GM18870 (cell line): ENCODE results near the gene AGPAT3.

ENCODE experiments used
- ATAC-seq: cut with Tn5 transposase; IDR thresholded peaks from one replicate; pipeline ENCODE4 v1.9.1; 2021; ENCODE audit warnings: moderate library complexity; ENCODE audit not compliant: unreplicated experiment

Gene AGPAT3

DNA sequence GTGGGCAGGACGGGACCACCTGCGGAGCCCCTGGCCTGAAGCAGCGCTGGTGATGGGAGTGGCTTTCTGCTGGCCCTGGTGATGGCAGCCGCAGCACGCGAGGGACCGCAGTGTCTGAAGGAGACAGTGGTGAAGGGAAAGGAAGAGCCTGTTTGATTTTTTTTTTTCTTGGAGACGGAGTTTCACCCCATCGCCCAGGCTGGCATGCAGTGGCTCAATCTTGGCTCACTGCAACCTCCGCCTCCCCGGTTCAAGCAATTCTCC, 106.9 kb downstream of the AGPAT3 start:
- ATAC-seq = no peak

DNA sequence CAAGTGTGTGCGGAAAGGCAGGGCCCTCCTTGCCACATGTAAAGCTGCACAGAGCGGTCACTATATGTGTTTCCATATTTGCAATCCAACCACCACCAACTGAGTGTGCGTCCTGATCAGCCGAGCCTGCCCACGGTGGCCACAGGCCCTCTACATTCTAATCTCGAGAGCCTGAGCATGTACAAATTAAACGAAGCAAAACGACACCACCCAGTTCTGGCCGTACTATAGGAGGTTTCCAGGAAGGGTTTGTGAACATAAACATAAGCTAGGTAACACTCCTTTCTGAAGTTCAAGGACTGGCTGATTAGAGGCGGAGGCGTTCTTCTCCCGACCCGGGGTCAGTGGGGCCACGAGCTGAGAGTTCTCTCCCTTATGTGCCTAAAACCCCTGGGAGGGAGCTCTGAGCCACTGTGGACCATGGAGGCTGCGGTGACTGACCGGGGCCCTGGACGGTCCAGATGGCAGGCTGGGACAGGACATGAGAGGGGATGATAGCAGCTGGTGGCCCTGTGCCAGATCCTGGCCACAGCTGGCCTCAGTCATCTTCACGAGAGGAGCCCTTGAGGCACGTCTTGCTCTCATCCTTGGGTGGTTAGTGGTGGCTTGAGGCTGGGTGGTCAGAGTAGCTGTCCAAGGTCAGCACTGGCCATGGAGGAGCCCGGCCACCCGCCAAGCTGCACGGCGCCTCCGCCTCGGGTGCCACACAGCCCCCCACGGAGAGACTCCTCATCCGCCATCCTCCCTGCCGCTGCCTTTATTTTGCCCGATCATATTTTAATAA, 108.0 kb downstream of the AGPAT3 start:
- ATAC-seq = no peak

DNA sequence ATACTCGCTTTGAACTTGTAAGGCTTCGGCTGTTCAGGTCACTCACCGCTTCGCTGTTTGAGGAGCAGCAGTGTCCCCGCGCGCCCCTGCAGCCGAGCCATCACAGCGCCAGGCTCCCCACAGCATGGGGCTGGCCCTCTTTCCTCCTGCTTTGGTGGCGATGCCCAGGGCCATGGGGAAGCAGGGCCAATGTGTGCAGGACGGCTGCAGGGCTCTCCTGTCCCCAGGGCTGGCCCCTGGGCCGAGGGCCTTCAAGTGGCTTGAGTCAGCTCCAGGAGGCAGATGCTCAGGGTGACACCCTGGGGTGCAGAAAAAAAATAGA, 108.6 kb downstream of the AGPAT3 start:
- no peak for ATAC-seq

DNA sequence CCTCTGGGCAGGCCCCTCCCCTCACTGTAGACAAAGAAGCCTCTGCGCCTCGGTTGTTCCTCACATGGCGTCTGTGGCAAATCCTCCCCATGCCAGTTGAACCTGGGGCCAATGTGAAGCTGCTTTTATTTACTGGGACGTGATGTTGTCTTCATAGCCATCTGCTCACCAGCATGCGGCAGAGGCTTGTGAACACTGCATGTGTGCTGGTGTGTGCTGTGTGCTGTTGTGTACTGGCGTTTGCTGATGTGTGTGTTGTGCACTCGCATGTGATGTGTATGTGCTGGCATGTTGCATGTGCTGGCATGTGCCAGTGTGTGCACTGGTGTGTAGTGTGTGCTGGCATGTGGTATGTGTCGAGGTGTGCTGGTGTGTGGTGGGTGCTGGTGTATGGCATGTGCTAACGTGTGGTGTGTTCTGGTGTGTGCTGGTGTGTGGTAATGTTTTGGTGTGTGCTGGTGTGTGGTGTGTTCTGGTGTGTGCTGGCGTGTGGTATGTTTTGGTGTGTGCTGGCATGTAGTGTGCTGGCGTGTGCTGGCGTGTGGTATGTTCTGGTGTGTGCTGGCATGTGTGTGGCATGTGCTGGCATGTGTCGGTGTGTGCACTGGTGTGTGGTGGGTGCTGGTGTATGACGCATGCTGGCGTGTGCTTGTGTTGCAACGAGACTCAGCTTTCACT, 109.9 kb downstream of the AGPAT3 start:
- no peak for ATAC-seq

DNA sequence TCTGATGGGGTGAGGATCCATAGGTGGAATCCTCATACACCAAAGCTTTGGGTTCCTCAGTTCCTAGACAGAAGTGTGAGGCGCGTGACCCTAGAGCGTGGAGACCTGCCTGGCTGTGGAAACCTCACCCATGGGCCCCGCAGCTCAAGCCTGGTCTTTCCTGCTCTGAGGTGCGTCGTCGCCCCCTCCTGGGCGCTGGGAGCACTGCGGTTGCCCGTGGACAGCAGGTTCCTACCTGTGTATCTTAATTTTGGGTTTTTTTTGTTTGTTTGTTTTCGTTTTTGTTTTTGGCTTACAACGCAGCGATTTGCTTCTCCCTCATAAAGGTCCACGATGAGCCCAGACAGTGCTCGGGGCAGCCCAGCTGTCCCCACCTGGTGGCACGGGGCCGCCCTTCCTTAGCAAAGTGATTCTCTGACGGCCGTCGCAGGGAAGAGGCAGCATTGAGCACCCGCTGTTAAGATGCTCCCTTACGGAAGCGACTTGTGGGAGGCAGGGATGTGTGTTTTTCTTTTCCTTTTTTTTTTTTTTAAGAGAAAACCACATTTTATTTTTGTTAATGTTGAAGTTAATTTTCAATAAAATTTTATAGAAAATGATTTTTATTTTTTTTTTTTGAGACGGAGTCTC, 110.6 kb downstream of the AGPAT3 start:
- no peak for ATAC-seq

DNA sequence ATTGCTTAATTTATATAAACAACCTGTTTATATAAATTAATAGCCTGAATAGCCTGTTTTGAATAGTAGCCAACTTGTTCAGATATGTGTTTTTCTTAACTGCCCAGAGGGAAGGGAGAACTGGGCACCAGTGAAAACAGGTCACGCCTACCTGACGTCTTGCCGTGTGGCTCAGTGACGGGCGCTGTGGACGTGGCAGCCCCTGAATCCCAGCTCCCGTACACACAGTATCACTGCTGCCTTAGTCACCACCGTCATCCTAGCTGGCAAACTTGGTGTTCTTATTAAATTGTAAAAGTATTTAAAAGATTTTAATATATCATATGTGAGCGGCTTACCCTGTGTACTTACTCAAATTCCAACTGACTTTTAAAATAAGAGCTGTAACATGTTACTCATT, 111.6 kb downstream of the AGPAT3 start:
- ATAC-seq = no peak

DNA sequence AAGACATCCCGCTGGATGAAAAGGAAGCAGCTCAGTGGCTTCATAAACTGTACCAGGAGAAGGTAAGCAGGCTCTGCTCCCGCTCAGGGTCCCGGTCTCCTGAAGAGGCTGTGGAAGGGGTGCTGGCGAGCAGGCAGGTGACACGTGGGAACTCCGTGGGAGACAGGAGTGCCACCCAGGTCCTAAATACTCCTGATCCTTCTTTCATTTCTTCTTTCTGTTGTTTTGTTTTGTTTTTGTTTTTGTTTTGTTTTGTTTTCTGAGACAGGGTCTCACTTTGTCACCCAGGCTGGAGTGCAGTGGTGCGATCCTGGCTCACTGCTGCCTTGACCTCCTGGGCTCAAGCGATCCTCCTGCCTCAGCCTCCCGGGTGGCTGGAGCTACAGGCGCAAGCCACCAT, 113.0 kb downstream of the AGPAT3 start:
- ATAC-seq = no peak

DNA sequence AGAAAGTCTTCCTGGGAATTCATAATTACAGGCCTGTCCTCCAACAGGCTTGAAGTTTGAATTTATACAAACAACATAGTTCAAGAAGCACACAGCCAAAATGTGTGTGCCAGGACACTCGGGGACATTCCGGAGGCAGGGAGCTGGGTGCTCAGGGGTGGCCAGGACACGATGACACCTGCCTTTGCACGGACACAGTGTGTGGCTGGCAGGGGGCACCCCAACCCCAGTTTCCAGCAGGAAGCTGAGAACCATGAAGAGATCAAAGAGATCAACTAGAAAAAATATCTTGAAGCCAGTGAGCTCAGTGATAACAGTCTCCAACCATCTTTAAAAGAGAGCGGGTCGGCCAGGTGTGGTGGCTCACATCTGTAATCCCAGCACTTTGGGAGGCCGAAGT, 114.6 kb downstream of the AGPAT3 start:
- ATAC-seq = no peak

DNA sequence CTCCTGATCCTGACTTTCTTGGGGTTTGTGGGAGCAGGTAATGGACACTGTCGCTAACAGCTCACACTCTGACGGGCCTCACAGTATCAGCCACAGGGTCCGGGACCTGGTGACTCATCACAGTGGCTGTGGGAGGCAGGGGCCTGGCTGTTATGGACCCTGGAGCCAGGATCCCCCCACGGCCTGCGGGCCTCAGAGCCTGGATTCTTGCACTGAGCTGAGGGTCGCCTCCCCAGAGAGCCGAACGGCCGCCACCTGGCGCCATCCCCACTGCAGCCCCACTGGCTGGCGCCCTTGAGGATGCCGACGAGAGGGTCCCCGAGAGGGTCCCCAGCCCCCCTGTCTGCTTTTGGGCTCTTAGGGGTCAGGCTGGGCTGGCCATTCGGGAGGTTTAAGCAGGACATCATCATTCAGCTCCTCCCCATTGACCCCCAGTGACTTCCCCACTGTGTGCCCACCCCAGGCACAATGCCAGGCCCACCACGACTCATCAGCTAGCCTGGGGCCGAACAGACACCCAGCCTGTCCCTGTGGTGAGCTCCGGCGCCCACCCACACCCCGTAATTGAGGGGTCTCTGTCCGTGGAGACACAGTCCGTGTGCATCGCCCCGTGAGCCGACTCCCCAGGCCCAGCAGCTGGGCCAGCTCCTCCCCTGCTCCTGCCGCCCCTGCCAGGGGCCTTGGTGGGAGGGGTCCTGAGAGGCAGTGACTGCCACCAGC, 116.3 kb downstream of the AGPAT3 start:
- no peak for ATAC-seq

DNA sequence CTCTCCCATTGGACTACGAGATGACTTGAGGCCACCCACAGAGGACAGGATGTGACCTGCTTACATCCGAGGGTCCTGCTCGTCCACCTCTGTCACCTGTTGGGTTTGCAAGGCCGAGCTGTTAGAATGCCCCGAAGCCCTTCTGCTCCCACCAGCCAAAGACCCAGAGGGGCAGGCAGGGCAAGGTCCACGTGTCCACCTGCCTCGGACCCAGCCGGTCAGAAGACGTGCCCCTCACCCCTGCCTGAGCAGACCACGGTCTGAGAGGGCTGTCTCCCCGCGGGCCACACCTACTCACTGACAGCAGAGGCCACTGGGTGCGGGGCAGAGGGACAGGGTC, 116.8 kb downstream of the AGPAT3 start:
- ATAC-seq = no peak

DNA sequence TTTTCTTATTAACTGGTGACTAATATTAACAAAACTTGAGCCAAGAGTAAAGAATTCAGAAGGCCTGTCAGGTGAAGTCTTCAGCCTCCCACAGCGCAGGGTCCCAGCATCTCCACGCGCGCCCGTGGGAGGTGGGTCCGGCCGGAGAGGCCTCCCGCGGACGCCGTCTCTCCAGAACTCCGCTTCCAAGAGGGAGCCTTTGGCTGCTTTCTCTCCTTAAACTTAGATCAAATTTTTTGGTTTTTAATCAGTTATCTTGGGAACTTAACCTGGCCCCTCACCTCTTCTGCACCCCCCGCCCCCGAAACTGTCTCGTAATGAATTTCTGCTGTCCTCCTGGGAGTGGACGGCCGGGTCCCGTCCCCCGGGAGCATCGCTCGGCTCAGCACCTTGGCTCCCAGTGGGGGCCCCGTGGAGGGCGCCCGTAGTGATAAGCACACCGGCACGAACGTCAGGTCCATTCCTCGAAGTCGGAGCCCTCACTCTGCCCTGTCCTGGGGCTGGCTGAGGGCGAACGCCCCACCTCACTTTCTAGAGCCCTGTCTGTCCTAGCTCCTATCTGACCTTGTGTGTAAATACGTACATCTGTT, 117.6 kb downstream of the AGPAT3 start:
- ATAC-seq = no peak

DNA sequence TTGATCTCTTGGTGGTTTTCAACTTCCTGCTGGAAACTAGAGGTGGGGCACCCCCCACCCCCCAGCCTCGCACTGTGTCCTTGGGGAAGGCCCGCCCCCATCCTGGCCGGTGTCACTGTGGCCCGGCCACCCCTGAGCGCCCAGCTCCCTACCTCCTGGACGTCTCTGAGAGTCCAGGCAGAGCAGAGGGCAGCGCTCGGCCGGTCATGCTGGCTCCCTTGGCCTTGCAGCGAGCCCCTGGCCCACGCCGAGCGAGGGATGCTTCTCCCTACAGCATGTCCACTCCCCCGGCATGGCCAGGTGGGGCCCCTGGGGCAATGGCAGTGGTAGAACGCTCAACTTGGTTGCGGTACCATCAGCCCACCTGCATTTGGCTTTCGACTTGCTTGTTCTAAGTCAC, 118.4 kb downstream of the AGPAT3 start:
- no peak for ATAC-seq

DNA sequence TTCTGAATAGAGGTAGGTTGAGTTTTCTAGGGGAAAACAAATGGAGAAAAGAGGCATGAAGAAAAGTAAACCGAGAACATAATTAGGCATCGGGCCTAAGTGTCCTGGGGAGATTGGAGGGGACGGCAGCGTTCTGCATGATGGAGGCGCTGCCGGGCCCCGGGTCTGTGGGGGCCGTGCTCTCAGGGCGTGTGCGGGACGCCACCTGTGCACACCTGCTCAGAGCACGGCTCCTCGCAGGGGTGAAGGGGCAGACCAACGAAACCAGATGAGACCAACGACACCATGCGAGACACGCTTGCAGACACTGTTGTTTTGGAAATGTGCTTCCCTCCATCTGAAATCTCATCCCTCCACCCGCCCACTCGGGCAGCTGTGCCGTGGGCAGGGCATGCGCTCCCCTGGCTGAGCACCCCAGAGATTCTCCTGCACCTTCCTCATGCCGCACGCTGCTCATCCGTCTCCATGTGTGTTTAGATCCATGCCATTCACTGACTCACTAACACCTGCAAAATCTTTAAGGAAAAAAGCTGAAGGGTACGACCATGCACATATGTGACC, 118.9 kb downstream of the AGPAT3 start:
- no peak for ATAC-seq

DNA sequence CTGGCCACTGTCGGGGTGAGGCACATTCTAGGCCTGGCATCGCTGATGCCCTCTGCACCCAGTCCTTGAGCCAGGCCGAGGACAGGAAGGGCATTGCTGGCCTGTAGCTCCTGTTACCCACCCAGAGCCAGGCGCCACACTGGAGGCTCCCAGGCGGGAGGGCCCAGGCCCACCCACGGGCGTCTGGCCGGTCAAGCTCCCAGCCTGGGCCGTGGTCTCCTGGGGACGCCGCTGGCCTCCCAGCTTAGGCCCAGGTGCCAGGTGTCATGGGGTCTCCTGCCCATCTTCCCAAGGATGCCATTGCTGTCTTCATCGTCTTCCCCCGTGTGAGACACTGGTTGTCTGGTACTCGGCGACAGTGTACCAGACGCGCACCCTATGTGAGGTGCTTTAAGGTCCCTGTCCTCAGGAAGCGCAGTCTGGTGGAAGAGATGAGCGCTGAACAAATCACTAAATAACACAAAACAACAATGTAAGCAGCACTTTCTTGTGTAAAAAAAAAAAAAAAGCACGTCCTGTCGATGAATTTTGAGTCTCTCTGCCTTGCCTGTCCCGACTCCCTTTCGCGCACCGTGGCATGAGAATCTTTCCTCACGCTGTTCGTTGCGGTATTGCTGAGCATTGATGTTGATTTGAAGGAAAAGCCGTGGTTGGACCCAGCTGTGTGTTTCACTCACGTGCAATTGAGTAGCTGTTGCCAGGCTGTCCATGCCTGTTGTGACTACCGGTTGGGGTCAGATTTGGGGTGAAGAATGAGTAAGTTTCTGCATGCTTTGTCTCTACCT, 120.1 kb downstream of the AGPAT3 start:
- no peak for ATAC-seq

DNA sequence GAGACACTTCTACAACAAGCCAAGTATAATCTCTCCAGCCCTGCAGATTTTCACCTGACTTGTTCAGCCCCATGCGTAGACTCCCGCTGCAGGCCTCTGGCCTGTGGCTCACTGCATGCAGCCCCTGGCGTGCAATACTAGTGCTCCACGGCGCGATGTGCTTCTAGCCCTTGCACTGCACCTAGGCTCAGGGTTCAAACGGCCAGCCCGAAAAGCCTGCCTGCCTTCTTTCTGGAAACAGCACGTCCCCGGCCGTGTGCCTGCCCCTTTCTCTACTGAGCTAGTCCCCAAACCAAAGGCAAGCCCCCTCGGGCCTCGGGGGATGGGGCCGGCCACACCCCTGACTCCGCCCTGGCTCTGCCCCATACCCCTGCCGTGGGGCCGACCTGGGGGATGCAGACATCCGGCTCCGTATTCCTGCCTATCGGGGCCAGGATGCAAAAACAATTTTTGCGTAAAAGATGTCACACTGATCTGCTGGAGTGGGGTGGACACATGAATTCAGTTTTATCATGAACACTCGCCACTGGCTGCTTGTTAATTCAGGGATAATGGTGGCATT, 120.7 kb downstream of the AGPAT3 start:
- no peak for ATAC-seq

DNA sequence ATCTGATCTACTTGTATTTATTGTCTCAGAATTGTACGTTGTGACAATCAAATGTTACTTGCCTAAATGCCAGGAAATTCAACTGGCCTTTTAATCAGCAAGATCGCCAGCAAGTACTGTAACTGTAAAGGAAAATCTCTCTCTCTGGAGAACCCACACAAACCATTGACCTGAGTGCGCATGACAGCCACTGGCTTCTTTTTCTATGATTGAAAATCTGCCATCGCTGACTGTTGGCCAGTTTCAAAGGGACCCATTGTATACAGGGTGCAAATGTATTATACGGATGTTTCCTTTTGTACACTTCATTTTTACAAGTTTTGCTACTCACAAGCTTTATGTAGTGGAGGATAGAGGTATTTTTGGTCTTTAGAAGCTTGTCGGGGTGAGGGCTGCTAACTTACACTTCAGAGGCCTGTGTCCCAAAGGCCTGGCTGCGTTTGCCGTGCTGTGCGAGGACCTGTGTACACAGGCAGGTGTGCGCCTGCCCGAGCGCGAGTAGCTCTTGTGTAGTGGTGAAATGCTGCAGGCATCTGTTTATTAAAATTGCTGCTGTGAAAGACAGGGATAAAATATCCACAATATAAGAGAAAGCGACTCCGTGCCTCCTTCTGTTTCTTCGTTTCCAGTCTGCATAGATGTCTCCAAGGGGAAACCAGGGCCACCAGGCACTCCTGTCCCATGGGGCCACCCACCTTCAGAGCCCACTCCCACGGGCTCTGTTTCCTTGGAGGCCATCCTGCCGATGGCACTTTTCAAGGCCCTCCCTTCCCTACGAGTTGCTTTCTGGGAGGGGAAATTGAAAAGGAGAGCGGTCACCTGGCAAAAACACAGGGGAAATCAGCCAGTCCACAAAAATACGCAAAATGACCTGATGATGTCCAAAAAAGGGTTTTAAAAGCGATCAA, 121.8 kb downstream of the AGPAT3 start:
- no peak for ATAC-seq

DNA sequence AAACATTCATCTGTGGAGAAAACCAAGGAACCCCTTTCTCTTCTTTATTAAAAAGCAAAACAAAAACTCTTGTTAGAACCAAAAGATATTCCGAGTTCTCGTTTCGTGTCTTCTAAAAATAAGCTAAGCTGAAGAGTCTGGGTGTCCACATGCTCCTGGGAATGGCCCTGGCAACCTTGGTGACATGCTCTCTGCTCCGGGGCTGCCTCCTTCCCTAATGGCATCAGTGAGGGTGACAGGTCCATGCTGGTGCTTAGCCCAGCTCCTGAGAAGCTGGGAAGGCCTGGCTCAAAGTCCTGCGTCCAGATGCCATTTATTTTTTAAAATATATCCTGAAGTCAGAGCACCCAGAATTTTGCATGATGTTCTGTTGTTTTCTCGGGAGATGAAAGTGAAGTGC, 122.5 kb downstream of the AGPAT3 start:
- no peak for ATAC-seq

DNA sequence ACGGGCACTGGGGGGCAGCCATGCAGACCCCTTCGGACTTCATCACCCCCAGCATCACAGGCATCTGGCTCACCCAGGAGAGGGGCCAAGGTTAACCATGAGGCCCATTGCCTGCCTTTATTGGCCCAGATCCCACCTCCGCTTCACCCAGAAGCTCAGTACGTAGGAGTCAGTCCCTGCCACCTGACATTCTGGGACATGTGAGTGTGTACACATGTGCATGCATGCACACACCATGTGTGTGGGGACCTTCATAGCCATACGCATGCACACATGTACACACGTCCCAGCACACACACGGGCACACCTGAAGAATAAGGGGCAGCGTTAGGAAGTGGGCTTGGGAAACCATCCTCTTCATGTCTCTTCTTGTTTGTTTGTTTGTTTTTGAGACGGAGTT, 123.0 kb downstream of the AGPAT3 start:
- ATAC-seq = no peak

DNA sequence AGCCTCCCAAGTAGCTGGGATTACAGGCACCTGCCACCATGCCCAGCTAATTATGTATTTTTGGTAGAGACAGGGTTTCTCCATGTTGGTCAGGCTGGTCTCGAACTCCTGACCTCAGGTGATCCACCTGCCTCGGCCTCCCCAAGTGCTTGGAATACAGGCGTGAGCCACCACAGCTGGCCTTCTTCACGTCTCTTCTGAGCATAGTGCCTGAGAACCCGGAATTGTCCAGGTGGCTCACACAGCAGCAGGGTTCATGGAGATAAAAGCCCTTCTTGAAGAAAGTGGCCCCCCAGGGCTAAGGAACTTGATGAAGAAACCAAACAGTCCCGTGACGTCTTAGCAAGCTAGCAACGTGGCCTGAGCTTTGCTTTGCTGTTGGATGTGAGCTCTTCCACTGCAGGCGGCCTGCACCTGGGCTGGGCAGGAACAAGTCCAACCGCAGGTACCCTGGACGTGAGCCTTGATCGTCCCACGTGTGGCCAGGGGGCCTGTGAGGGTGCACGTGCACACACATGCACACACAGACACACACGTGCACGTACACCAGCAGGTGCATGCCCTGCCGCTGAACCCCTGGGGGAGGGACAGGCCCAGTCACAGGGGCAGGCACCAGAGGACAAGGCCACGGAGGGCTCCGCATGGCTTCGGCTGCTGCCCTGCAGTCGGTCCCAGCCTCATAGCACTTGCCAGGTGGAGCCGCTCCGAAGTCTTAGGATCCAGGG, 123.6 kb downstream of the AGPAT3 start:
- ATAC-seq = no peak
